Activated CD8-positive, alpha-beta memory T cell treated with anti-CD3 and anti-CD28 coated beads for 36 hours (primary cell): ENCODE measurements around the gene LHX2. TPM values are rescaled to one million over a fixed set of nuclear protein-coding genes. Genes with fewer than 3 reads are reported as not detected.

Source experiments
- CTCF ChIA-PET: fragments of 350-600 bp; sonication (Branson Sonifier 250); formaldehyde crosslinking; loops from one replicate; lab custom pipeline; 2021; ENCODE audit warnings: antibody characterized with exemption; lab: Charles Lee
- POLR2A ChIA-PET: fragments of 350-600 bp; sonication (Branson Sonifier 250); formaldehyde crosslinking; loops from one replicate; lab custom pipeline; 2021; ENCODE audit warnings: antibody characterized with exemption; lab: Charles Lee
- total RNA-seq, 2 experiments: library from RNA; stranded (reverse); gene quantifications; one replicate each; pipeline ENCODE4 v1.2.3, GENCODE V29; 2021

LHX2 gene
- total RNA-seq, 2 experiments from 2014 or later: not detected

GRCh38 chr9:124010665-124011321 is 775 bp upstream of the LHX2 start:
- ChIA-PET CTCF (no interaction called here), POLR2A (interaction anchor here (0.5 kb wide), 1 partner anchor 384 kb away, joined by 4 read pairs; no protein-coding TSS in a partner anchor)

GRCh38 chr9:124012368-124013301 is 1.1 kb downstream of the LHX2 start:
- CTCF ChIA-PET: no interaction called here
- POLR2A ChIA-PET: no interaction called here

GRCh38 chr9:124013309-124014210 is 2.0 kb downstream of the LHX2 start:
- POLR2A ChIA-PET: no interaction called here
- CTCF ChIA-PET: no interaction called here

GRCh38 chr9:124014211-124014955 is 2.8 kb downstream of the LHX2 start:
- ChIA-PET POLR2A (no interaction called here), CTCF (no interaction called here)

GRCh38 chr9:124014956-124015660 is 3.5 kb downstream of the LHX2 start:
- POLR2A ChIA-PET: no interaction called here
- CTCF ChIA-PET: no interaction called here

- ChIA-PET POLR2A (no interaction called here), CTCF (no interaction called here)
Measured at GRCh38 chr9:124015661-124016131, 4.1 kb downstream of the LHX2 start.

GRCh38 chr9:124016175-124017050 is 4.8 kb downstream of the LHX2 start:
- ChIA-PET POLR2A (interaction anchor here (0.7 kb wide), 1 partner anchor 370 kb away, joined by 5 read pairs; no protein-coding TSS in a partner anchor), CTCF (no interaction called here)

GRCh38 chr9:124017051-124017928 is 5.7 kb downstream of the LHX2 start:
- ChIA-PET CTCF (no interaction called here), POLR2A (interaction anchor here (0.7 kb wide), 1 partner anchor 371 kb away, joined by 5 read pairs; no protein-coding TSS in a partner anchor)

GRCh38 chr9:124017929-124018729 is 6.6 kb downstream of the LHX2 start:
- POLR2A ChIA-PET: no interaction called here

GRCh38 chr9:124018730-124019697 is 7.4 kb downstream of the LHX2 start:
- CTCF ChIA-PET: interaction anchor here (1.4 kb wide), 1 partner anchor 60 kb away, joined by 3 read pairs; no protein-coding TSS in a partner anchor
- POLR2A ChIA-PET: no interaction called here

More at GRCh38 chr9:124017929-124018729, 6.6 kb downstream of the LHX2 start:
- CTCF ChIA-PET: interaction anchor here (1.4 kb wide), 1 partner anchor 59 kb away, joined by 3 read pairs; no protein-coding TSS in a partner anchor

GRCh38 chr9:124019771-124020519 is 8.4 kb downstream of the LHX2 start:
- ChIA-PET CTCF (no interaction called here), POLR2A (no interaction called here)

- ChIA-PET CTCF (no interaction called here), POLR2A (no interaction called here)
Measured at GRCh38 chr9:124020520-124021384, 9.2 kb downstream of the LHX2 start.

- ChIA-PET CTCF (no interaction called here), POLR2A (no interaction called here)
Measured at GRCh38 chr9:124021385-124021769, 9.8 kb downstream of the LHX2 start.
